OCI-LY3 (cell line): ENCODE measurements around the gene GMEB2.
"Not testable (repeated sequence)": the region's sequence is repeated elsewhere in the genome, so short reads cannot be mapped to it uniquely, and the experiment has no call there.

Experiments
- H2AFZ ChIP-seq: fragments of 200-600, 300-600 bp; shearing (Covaris generic); 2 replicates; pipeline ENCODE4 v1.6.0; 2014; ENCODE audit warnings: antibody characterized with exemption, low read depth, low read length
- H3K27ac ChIP-seq: fragments of 200-600, 300-600 bp; sonication (generic); 2 replicates; pipeline ENCODE4 v1.5.1; 2014; ENCODE audit warnings: mild to moderate bottlenecking, low read length, moderate library complexity, mixed read lengths
- H3K27me3 ChIP-seq: fragments of 200-600, 300-600 bp; sonication (generic); 2 replicates; pipeline ENCODE4 v1.6.1; 2014; ENCODE audit warnings: low read depth, low read length, mixed read lengths
- H3K36me3 ChIP-seq: fragments of 200-600, 300-600 bp; sonication (generic); replicated peaks from 2 replicates; pipeline ENCODE3; 2014; ENCODE audit warnings: low read depth, low read length, mixed read lengths
- H3K4me1 ChIP-seq: fragments of 300-600, 200-600 bp; sonication (generic); 2 replicates; pipeline ENCODE4 v1.6.1; 2014; ENCODE audit warnings: low read length, mixed read lengths
- H3K4me2 ChIP-seq: fragments of 200-600, 300-600 bp; sonication (generic); 2 replicates; pipeline ENCODE4 v1.6.1; 2014; ENCODE audit warnings: low read length, mixed read lengths
- H3K4me3 ChIP-seq: fragments of 300-600, 200-600 bp; sonication (generic); 2 replicates; pipeline ENCODE4 v1.5.1; 2014; ENCODE audit warnings: antibody characterized with exemption, mild to moderate bottlenecking, low read length, moderate library complexity
- H3K79me2 ChIP-seq: fragments of 300-600, 200-600 bp; shearing (Covaris generic); 2 replicates; pipeline ENCODE4 v1.6.1; 2014; ENCODE audit warnings: mild to moderate bottlenecking, low read length, mixed read lengths
- H3K9ac ChIP-seq: fragments of 300-600, 200-600 bp; shearing (Covaris generic); 2 replicates; pipeline ENCODE4 v1.6.0; 2014; ENCODE audit warnings: mild to moderate bottlenecking, low read length, moderate library complexity
- H3K9me3 ChIP-seq: fragments of 200-600, 300-600 bp; shearing (Covaris generic); 2 replicates; pipeline ENCODE4 v1.6.1; 2014; ENCODE audit warnings: low read length, mixed read lengths; ENCODE audit not compliant: insufficient read depth
- H4K20me1 ChIP-seq: fragments of 200-600, 300-600 bp; sonication (generic); 2 replicates; pipeline ENCODE4 v1.6.1; 2016; ENCODE audit warnings: low read length, mixed read lengths; ENCODE audit not compliant: insufficient read depth
- CTCF ChIP-seq: fragments of 200-600, 300-600 bp; sonication (generic); IDR thresholded peaks from 2 replicates; pipeline ENCODE4 v1.5.1; 2014; ENCODE audit warnings: antibody characterized with exemption, low read length, low read depth
- EZH2phosphoT487 ChIP-seq: fragments of 200-600 bp; shearing (Covaris generic); IDR thresholded peaks from 2 replicates; pipeline ENCODE4 v1.6.1; 2018; ENCODE audit warnings: antibody characterized with exemption, mixed run types, low read depth

The GMEB2 gene

GRCh38 chr20:63643499-63643898 is 16.6 kb upstream of the GMEB2 start:
- no peak overlapping the region for H2AFZ ChIP-seq
- no peak overlapping the region for H3K27ac ChIP-seq
- no peaks in the 10 kb centered on the region for H3K79me2 ChIP-seq
- no peaks in the 10 kb centered on the region for H3K9me3 ChIP-seq
- H3K4me1 ChIP-seq: peaks cover 14% of the 10 kb centered on the region
- H3K36me3 ChIP-seq: no peaks in the 10 kb centered on the region
- H4K20me1 ChIP-seq: no peaks in the 10 kb centered on the region
- no peak overlapping the region for H3K4me2 ChIP-seq
- no peak for TF ChIP-seq CTCF
- no peak for TF ChIP-seq EZH2phosphoT487
- peaks cover 15% of the 10 kb centered on the region for H3K27me3 ChIP-seq
- no peak overlapping the region for H3K4me3 ChIP-seq
- H3K9ac ChIP-seq: no peak overlapping the region

GRCh38 chr20:63642527-63643247 is 15.8 kb upstream of the GMEB2 start:
- Histone ChIP-seq H3K9me3 (no peaks in the 10 kb centered on the region), H3K4me2 (peak overlapping the region; percentile 93), H3K4me3 (peak overlapping the region; percentile 82), H4K20me1 (no peaks in the 10 kb centered on the region), H3K27ac (peak overlapping the region; percentile 31; the same call in 1 of the 2 replicates), H3K9ac (peak overlapping the region; percentile 62), H3K27me3 (peaks cover 15% of the 10 kb centered on the region), H3K79me2 (no peaks in the 10 kb centered on the region), H3K36me3 (no peaks in the 10 kb centered on the region), H2AFZ (no peak overlapping the region), H3K4me1 (peaks cover 14% of the 10 kb centered on the region)
- no peak for TF ChIP-seq CTCF
- TF ChIP-seq EZH2phosphoT487: no peak

- peak overlapping the region; percentile 95 for H3K4me2 ChIP-seq
- peaks cover 14% of the 10 kb centered on the region for H3K4me1 ChIP-seq
- H3K36me3 ChIP-seq: no peaks in the 10 kb centered on the region
- peak overlapping the region; percentile 78 for H3K9ac ChIP-seq
- H3K4me3 ChIP-seq: peak overlapping the region; percentile 82
- no peaks in the 10 kb centered on the region for H4K20me1 ChIP-seq
- peaks cover 15% of the 10 kb centered on the region for H3K27me3 ChIP-seq
- H3K79me2 ChIP-seq: no peaks in the 10 kb centered on the region
- peak overlapping the region; percentile 31; the same call in 1 of the 2 replicates for H3K27ac ChIP-seq
- peak; percentile 19; the same call in 1 of the 2 replicates for TF ChIP-seq CTCF
- TF ChIP-seq EZH2phosphoT487: no peak
- no peaks in the 10 kb centered on the region for H3K9me3 ChIP-seq
- no peak overlapping the region; the same call in 1 of the 2 replicates for H2AFZ ChIP-seq
Measured at GRCh38 chr20:63641792-63642523, 15.1 kb upstream of the GMEB2 start.

GRCh38 chr20:63641146-63641791 is 14.4 kb upstream of the GMEB2 start:
- Histone ChIP-seq H3K27me3 (peaks cover 15% of the 10 kb centered on the region), H4K20me1 (no peaks in the 10 kb centered on the region), H3K36me3 (no peaks in the 10 kb centered on the region), H3K4me3 (peak overlapping the region; percentile 82), H2AFZ (0 out of 2 replicates have a peak overlapping the region, but pooled peaks have one; percentile 11), H3K4me1 (peaks cover 14% of the 10 kb centered on the region), H3K9ac (peak overlapping the region; percentile 78), H3K4me2 (peak overlapping the region; percentile 95), H3K27ac (no peak overlapping the region; the same call in 1 of the 2 replicates), H3K9me3 (no peaks in the 10 kb centered on the region), H3K79me2 (no peaks in the 10 kb centered on the region)
- TF ChIP-seq EZH2phosphoT487 (no peak), CTCF (no peak)

- Histone ChIP-seq H3K4me3 (peak overlapping the region; percentile 73), H3K9ac (peak overlapping the region; percentile 47; the same call in 1 of the 2 replicates), H3K4me1 (peaks cover 17% of the 10 kb centered on the region), H3K4me2 (peak overlapping the region; percentile 63), H3K27me3 (peaks cover 12% of the 10 kb centered on the region)
- H3K79me2 ChIP-seq, H4K20me1 ChIP-seq, H2AFZ ChIP-seq, H3K9me3 ChIP-seq, H3K27ac ChIP-seq, H3K36me3 ChIP-seq: not testable (repeated sequence)
Measured at GRCh38 chr20:63640686-63641085, 13.8 kb upstream of the GMEB2 start.
